ENCODE results near the gene ARHGAP26. TPM values are rescaled to one million over a fixed set of nuclear protein-coding genes. Genes with fewer than 3 reads are reported as not detected.

The ARHGAP26 gene
- polyA plus RNA-seq, 1 donor (not counting 4 experiments of a cell fraction or from before 2014, with no cell fraction given), result 3.9 TPM

DNA sequence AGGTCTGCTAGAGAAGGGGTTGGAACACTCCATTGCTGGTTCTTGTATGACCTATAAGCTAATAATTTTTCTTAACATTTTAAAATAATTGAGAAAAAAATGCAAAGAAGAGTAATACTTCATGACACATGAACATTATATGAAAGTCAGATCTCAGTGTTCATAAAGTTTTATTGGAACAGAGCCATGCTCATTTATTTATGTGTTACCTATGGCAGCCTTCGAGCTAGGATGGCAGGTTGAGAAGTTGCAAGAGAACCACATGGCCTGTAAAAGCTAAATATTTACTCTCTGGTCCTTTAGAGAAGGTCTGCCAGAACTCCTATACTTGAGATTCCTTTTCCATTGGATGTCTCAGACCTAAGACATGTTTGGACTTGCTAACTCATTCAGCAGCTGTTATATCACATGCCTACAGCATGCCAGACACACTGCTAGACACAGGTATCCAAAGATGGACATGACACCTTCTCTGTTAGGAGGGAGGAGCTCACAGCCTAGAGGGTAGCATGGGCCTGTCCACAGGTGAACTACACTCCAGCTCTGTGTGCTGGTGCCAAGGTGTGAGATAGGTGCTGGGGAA is 304.3 kb downstream of the ARHGAP26 start:
- dilution Hi-C loops (cut with MboI; ENCODE audit: extremely low pct_ligation_motif_present, low sequenced_read_pairs), result no loop called here
- peaks cover 4% of the 10 kb centered on the region for H3K9me3 ChIP-seq (ENCODE audit: control insufficient read depth, low read depth, low read length)
- no peaks in the 10 kb centered on the region for H3K79me2 ChIP-seq (ENCODE audit: control insufficient read depth, insufficient read depth, low read length)
- H3K27me3 ChIP-seq (ENCODE audit: control insufficient read depth, extremely low read depth, insufficient read depth, low read length), result no peaks in the 10 kb centered on the region
- no peak overlapping the region for H3K4me2 ChIP-seq (ENCODE audit: control insufficient read depth, extremely low read depth, insufficient read depth, low read depth, low read length)
- H3K27ac ChIP-seq (ENCODE audit: control insufficient read depth, insufficient read depth, low read length), result no peak overlapping the region
- H3K9ac ChIP-seq (ENCODE audit: control insufficient read depth, extremely low read depth, insufficient read depth, low read length), result no peak overlapping the region
- H3K4me1 ChIP-seq (ENCODE audit: control insufficient read depth, extremely low read depth, insufficient read depth, low read length), result peaks cover 10% of the 10 kb centered on the region
- H3K4me3 ChIP-seq (ENCODE audit: control insufficient read depth in 2 of 3, extremely low read depth in 1 of 3, insufficient read depth in 2 of 3, low read depth in 1 of 3, low read length in 3 of 3), result no peak overlapping the region
- FAIRE-seq (peak; percentile 94), DNase-seq (ENCODE audit: low read depth, low spot score) (peak; percentile 68)
- H3K9me1 ChIP-seq (ENCODE audit: control insufficient read depth, extremely low read depth, insufficient read depth, low read length), result no peaks in the 10 kb centered on the region
- no peaks in the 10 kb centered on the region for H4K20me1 ChIP-seq (ENCODE audit: control insufficient read depth, extremely low read depth, insufficient read depth, low read length)
- no peak overlapping the region for H2AFZ ChIP-seq (ENCODE audit: control insufficient read depth, low read length)
- H3K36me3 ChIP-seq (ENCODE audit: control insufficient read depth in 2 of 2, extremely low read depth in 1 of 2, insufficient read depth in 2 of 2, low read length in 2 of 2), result no peaks in the 10 kb centered on the region
- TF ChIP-seq, protein P1, sequence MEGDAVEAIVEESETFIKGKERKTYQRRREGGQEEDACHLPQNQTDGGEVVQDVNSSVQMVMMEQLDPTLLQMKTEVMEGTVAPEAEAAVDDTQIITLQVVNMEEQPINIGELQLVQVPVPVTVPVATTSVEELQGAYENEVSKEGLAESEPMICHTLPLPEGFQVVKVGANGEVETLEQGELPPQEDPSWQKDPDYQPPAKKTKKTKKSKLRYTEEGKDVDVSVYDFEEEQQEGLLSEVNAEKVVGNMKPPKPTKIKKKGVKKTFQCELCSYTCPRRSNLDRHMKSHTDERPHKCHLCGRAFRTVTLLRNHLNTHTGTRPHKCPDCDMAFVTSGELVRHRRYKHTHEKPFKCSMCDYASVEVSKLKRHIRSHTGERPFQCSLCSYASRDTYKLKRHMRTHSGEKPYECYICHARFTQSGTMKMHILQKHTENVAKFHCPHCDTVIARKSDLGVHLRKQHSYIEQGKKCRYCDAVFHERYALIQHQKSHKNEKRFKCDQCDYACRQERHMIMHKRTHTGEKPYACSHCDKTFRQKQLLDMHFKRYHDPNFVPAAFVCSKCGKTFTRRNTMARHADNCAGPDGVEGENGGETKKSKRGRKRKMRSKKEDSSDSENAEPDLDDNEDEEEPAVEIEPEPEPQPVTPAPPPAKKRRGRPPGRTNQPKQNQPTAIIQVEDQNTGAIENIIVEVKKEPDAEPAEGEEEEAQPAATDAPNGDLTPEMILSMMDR (optimal IDR thresholded peaks at IDR 0.05 in 1 of 3, IDR thresholded peaks at IDR 0.05 in 1 of 3, conservative IDR thresholded peaks at IDR 0.05 in 1 of 3; ENCODE audit: extremely low read depth in 1 of 3, insufficient read depth in 2 of 3, low read length in 3 of 3), result no peak
- no peak for TF ChIP-seq EZH2 (IDR thresholded peaks at IDR 0.05; ENCODE audit: low read length)

DNA sequence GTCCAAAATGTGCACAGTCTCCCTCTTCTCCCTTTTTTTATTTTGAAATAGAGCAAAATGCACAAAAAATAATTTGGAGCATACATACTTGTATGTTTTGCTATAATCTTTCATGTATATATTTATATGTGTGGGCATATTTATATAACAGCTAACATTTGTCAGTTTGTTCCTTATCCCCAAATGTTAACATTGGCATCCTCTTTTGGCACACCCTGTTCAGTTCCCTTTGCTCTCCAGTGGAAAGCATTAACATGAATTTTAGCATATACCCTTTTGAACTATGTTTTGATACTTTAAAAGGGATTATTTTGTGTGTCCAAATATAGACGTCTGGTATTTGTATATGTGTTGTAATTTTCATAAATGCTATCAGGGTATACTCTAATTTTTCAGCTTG is 306.2 kb downstream of the ARHGAP26 start:
- no peak overlapping the region for H3K9ac ChIP-seq (ENCODE audit: control insufficient read depth, extremely low read depth, insufficient read depth, low read length)
- no peaks in the 10 kb centered on the region for H3K9me1 ChIP-seq (ENCODE audit: control insufficient read depth, extremely low read depth, insufficient read depth, low read length)
- no peak for FAIRE-seq
- TF ChIP-seq EZH2 (IDR thresholded peaks at IDR 0.05; ENCODE audit: low read length), result no peak
- TF ChIP-seq, protein P1 (optimal IDR thresholded peaks at IDR 0.05 in 1 of 3, IDR thresholded peaks at IDR 0.05 in 1 of 3, conservative IDR thresholded peaks at IDR 0.05 in 1 of 3; ENCODE audit: extremely low read depth in 1 of 3, insufficient read depth in 2 of 3, low read length in 3 of 3), result no peak
- H3K79me2 ChIP-seq (ENCODE audit: control insufficient read depth, insufficient read depth, low read length), result no peaks in the 10 kb centered on the region
- dilution Hi-C loops (cut with MboI; ENCODE audit: extremely low pct_ligation_motif_present, low sequenced_read_pairs), result no loop called here
- no peak overlapping the region for H3K27ac ChIP-seq (ENCODE audit: control insufficient read depth, insufficient read depth, low read length)
- H3K9me3 ChIP-seq (ENCODE audit: control insufficient read depth, low read depth, low read length), result peaks cover 4% of the 10 kb centered on the region
- no peaks in the 10 kb centered on the region for H4K20me1 ChIP-seq (ENCODE audit: control insufficient read depth, extremely low read depth, insufficient read depth, low read length)
- no peak overlapping the region for H3K4me2 ChIP-seq (ENCODE audit: control insufficient read depth, extremely low read depth, insufficient read depth, low read depth, low read length)
- DNase-seq (ENCODE audit: low read depth, low spot score), result no peak
- no peaks in the 10 kb centered on the region for H3K36me3 ChIP-seq (ENCODE audit: control insufficient read depth in 2 of 2, extremely low read depth in 1 of 2, insufficient read depth in 2 of 2, low read length in 2 of 2)
- H3K4me3 ChIP-seq (ENCODE audit: control insufficient read depth in 2 of 3, extremely low read depth in 1 of 3, insufficient read depth in 2 of 3, low read depth in 1 of 3, low read length in 3 of 3), result no peak overlapping the region
- H3K27me3 ChIP-seq (ENCODE audit: control insufficient read depth, extremely low read depth, insufficient read depth, low read length), result no peaks in the 10 kb centered on the region
- peaks cover 10% of the 10 kb centered on the region for H3K4me1 ChIP-seq (ENCODE audit: control insufficient read depth, extremely low read depth, insufficient read depth, low read length)
- no peak overlapping the region for H2AFZ ChIP-seq (ENCODE audit: control insufficient read depth, low read length)

Data from keratinocyte (primary cell).